ENCODE measurements around the gene ECI2.

DNA sequence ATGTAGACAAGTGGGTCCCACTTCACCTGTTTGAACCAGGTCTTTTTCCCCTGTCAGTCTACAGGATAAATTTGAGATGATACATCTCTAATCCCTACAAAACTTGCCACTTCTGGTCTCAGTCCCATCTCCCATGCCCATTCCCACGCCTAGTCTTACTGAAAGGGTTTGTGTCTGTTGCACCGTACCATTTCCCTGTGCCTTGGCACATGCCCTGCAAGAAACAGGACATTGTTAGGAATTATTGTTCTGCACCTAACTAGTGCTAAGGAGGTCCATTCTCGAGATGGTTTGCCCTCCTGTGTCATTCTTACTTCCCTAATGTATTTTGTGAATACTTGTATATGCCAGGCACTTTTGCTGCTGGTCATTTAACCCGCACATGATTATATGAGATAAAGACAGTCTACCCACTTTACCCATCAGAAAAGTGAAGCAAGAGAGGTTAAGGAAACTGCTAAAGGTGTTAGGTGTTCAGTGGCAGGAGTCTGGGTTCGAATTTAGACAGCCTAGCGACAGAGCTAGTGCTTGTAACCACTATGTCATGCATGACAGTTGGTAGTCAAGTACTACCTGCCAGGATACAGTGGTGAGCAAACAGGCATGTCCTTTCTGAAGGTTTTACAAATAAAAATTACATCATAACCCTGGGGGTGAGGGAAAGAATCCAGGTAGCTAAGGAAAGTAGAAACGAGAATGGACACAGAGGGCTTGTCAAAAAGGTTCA is 69.2 kb downstream of the ECI2 start:
- TF ChIP-seq POLR2AphosphoS5 (IDR thresholded peaks at IDR 0.05; ENCODE audit: borderline replicate concordance, low read depth, low read length) (peak; percentile 9; the same call in 1 of the 2 replicates), FOXP2 (optimal IDR thresholded peaks at IDR 0.05; ENCODE audit: control extremely low read depth, extremely low read length, insufficient read depth) (no peak)
